Activated CD4-positive, alpha-beta T cell treated with anti-CD3 and anti-CD28 coated beads, Interleukin-2, amount 50 U/mL, for 16 hours (primary cell): Measurements from ENCODE around the gene COL5A1.
A peak's percentile ranks its signal among the peaks of the same experiment; 100 is the strongest.

Experiments
- DNase-seq: peaks from one replicate; pipeline ENCODE4 v3.0.0-alpha.2; 2020

The COL5A1 gene

DNA sequence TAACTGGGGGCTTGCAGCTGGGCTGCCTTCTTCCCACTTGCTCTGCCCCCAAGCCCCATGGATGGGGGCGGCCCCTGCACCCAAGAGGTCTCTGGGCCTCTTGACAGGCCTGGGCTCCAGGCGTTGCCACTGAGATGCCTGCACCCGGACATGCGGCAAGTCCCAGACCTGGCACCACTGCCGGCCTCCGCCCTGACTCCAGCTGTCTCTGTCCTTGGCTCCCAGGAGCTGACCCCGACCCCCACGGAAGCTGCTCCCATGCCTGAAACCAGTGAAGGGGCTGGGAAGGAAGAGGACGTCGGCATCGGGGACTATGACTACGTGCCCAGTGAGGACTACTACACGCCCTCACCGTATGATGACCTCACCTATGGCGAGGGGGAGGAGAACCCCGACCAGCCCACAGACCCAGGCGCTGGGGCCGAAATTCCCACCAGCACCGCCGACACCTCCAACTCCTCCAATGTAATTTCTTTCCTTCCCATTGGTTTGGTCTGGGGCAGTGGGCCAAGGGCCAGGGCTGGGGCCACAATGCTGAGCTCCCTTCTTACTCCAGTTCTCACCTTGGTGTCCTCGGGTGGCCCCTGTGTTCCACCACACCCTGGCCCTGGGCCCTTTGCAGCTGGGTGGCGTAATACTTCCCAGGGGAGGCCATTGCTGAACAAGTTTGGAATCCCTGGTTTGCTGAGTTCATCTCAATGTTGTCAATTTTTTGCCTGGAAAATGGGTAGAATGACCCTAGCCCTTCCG, 88.6 kb downstream of the COL5A1 start:
- DNase-seq, result no peak

DNA sequence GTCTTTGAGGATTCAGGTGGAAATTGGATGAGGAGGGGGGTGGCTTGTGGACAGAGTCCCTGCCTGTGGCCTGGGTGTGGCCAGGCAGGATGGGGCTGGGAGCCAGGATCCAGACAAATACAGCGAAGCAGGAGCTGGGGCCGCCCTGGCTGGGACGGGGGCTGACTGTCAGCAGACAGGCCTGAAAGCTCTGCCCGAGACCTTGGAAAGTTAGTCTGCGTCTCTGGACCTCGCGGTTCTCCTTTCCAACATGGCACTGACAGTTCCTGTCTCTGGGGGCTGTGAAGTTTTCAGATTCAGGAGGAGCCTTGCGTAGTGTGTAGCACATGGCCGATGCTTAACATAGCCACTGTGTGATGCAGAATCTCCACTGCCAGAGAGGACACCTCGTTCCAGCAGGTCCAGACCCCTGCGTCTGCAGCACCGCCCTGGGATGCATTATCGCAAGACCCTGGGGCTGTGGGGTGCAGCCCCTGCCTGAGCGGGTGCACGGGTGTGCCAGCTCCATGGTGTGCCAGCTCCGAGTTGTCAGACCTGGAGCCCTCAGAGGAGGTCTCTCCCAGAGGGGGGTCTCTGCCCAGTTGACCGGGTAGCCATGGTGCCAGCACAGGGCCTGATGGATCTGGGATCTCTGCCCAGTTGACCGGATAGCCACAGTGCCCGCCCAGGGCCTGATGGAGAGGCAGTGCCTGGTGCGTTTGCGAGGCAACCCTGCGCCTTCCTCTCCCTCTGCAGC, 89.3 kb downstream of the COL5A1 start:
- DNase-seq, result no peak

DNA sequence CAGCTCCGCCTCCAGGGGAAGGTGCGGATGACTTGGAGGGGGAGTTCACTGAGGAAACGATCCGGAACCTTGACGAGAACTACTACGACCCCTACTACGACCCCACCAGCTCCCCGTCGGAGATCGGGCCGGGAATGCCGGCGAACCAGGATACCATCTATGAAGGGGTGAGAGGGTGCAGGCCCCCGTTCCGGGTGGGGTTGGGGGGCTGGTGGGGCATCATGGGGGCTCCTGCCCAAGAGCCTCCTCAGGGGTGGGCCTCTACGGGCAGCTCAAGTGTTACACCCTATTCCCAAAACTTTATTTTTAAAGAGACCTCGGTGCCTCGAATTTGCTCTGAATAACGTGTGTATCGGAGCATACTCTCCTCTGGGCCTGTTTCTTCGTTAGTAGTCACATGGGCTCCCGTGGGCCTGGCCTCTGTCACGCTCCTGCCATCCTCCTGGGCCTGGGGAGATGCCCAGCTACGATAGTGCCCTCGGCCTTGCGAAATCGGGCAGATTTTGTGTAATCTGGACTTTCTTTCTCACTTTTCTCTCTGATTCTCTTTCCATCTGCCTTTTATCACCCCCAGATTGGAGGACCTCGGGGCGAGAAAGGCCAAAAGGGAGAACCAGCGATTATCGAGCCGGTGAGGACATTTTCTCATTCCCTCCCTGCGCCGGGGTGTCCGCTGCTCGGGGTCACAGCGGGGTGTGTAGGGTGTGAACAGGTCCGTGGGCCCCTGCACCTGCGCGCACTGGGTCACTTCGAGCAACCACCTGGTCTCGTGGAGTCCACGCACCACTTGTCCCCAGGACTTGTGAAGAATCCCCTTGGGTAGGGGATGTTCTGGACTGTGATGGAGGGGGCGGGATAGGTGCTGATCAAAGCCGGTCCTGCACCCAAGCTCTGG, 90.1 kb downstream of the COL5A1 start:
- no peak for DNase-seq

DNA sequence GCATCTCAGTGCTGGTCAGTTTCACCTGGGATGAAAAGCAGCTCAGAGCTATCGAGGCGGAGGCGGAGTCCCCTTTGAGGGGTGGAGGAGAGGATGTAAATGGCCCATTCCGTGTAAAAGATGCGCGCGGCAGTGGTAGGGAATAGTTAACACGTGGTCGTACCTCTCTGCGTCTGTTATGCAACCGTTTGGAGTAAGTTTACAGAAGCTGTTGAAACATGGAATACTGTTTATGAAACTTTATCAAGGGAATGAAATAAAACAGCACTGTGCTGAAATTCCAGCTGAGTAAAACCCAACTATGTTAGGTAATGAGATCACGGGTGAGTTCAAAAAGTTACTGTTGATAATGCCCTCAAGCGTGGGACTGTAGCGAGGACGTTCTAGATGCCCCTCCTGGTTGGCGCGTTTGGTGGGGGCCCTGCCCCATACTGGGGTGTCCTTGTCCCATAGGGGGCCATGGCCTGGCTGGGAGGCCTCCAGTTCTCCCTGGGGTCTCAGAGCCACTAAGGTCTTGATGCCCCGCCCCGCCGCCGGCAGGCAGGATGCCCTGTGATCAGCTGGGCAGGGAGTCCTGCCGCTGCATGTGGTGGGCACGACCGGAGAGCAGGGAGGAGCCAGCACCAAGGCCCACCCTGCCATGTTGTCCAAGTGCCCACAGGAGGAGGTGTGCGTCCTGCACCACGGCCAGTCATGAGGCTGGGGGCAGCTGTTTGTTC, 90.9 kb downstream of the COL5A1 start:
- no peak for DNase-seq

DNA sequence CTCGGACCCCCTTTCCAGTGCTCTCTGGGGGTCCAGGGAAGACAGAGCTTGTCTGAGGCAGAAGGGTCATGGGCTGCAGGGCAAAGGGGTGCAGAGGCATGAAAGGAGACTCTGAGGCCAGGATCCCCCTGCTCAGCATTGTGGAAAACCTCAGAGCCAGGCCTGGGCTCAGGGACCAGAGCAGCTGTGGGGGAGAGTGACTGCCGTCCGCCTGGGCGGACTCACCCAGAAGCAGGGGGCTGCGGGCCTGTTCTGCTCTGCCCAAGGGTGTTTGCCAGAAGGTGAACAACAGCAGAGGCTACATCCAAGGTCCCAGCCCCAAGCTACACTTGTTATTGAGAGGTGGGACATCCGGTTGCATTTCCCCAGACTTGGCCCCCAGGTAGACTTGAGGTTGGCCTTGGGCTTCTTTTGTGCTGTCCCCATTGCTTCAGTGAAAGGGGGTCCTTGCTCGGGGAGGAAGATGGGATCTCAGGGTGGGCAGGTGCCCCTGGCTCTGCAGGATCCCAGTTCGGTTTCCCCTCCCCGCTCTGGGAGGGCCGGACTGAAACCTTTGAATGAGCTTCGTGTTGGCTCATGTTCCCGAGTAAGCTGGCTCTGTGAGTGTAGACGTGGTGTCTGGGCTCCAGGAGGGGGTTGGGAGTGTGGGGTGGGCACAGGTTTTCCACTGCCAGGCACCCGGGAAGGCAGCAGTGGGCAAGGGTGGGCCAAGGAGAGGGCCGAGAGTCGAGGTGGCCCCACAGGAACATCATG, 92.1 kb downstream of the COL5A1 start:
- DNase-seq, result no peak

DNA sequence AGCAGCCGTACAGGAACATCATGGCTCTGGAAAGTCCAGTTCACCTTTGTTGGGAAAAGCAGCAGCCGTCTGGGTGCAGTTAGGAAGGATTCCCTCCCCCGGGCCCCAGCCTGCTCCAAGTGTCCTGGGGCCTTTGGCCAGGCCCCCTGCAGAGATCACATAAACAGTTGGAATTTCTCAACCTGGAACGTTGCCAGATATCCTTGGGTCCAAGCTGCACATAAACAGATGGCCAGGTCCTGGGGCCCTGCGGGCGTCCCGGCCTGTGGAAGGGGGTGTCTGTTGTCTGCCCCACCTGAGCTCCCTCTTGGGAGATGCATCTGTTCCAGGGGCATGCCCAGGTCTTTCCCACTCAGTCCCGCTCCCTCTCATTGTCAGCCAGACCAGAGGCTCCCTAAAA, 92.7 kb downstream of the COL5A1 start:
- no peak for DNase-seq

DNA sequence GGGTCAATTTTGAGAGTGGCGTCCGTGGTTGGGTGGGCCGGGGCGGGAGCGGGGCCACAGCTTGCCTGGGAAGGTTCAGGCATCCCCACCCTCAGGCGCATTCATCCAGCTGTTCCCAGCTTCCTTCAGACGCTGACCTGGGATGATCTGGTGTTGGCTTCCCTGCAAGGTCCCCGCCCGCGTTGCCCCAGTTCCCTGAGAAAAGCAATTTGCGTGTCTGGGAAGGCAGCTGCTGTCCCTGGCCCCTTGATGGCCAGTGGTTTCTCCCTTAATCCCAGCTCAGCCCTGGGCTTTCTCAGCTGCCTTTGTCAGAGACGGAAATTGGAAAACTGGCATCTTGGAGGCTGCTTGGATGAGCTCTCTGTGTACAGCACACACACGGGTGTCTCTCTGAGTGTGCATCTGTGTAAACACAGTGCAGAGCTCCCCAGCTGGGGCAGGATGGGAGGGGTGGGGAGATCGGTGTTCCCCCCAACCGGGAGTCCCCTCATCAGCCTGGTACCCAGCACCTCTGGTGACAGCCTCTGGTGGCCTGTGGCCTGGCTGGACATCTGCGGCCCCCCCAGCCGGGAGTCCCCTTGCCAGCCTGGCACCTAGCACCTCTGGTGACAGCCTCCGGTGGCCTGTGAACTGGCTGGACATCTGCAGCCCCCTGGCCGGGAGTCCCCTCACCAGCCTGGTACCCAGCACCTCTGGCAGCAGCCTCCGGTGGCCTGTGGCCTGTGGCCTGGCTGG, 94.0 kb downstream of the COL5A1 start:
- DNase-seq, result no peak

DNA sequence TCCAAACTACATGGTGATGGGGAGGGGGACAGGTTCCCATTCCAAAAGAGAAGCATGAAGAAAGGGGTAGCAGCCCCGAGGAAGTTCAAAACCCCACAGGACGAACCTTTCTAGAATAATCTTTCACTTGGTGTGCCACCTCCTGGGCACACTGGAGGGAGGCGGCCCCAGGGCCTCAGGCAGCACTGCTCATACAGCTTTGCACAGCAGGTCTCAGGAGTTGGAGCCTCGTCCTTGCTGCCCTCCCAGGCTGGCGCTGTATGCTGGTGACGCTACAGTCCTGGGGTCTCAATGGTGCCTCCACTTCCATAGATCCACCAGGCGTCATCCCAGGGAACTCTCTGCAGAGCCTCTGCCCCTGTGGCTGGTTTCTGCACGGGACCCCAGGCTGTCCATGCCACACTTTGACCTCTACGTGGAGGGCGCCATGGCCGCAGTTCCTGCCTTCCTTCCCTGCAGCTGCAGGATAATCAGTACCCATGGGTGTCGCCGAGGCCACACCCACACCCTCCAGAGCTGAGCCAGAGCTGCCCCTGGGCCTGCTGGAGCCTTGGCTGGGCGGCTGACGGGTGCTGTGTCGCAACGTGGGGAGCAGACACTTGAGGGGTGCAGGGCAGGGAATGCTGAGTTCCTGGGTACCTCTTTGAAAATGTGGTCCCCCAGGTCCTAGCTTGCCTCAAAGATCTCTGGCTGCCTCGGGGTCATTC, 95.3 kb downstream of the COL5A1 start:
- no peak for DNase-seq

DNA sequence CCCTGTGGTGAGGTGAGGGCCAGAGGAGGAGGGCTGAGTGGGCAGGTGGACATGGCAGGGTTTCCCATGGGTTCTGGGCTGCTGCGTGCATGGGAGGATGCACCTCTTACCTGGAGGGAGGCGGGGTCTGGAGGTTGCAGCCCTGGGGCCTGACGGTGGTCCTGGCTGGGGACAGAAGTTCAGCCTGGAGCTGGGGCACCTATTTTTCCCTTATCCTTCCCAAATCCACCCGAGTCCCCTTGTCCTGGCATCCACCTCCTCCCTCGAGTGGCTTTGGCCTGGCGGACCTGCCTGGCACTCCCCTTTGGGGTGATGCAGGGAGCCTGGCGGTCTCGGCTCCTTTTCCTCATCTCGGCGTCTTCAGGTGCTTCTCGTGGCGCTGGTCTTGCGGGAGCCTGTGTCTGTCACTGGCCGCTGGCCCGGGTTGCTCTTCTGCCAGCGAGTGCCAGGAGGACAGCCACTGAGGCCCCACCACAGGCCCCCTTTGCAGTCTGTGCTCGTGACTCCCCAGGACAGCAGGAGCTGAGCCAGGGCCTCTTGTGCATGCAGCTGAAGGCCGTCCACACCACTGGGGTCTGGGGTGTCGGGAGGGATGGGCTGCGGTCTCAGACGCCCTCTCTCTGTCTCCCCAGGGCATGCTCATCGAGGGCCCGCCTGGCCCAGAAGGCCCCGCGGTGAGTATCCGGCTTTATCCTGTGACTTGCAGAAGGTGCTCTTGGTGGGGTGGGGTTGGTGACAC, 96.4 kb downstream of the COL5A1 start:
- no peak for DNase-seq

DNA sequence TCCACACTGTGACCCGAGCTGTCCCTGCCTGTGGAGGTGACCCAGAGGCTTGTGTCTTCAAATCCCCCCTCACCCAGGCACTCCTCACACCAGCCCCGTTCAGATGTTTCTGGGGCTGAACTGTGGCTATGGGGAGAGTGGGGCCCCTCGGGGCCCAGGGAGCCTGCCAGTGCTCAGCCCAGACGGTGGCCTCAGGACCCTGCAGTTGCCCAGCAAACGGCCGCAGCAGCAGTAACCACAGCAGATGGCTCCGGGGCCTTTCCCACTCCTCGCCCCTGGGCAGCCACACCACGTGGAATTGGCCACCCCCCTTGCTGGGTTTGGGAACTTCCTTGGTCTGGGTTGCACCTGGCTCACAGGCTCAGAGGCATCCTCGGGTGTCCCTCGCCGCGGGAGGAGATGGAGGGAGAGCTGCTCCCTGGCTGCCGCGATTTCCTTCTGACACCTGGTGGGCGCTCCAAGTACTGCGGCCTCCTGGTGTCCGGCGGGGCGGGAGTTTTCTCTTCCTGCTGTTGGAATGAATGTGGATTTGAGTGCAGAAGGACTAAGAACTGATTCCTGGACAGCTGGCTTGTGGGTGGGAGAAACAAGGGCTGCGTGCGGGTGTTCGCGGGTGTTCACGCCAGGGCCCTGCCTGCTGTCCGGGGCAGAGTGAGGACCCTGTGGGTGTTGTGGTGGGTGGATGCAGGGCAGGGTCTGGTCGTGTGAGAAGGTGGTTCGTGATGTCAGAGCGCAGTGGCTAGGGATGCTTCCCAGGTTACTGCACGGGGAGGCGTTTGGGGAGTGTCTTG, 97.5 kb downstream of the COL5A1 start:
- DNase-seq, result peak; percentile 20

DNA sequence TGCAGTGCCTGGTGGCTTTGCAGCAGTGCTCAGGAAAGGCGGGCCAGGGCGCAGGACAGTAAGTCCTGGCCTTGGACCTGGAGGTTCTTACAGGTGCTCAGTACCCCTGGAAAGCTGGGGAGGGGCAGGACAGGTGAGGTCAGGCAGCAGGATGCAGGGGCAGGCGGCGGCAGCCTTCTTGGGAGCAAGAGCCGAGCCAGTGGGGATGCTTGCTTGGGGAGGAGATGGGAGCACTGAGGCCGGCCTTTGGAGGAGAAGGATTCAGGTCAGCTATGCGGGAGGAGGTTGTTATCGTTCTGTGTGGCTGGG, 98.0 kb downstream of the COL5A1 start:
- no peak for DNase-seq

DNA sequence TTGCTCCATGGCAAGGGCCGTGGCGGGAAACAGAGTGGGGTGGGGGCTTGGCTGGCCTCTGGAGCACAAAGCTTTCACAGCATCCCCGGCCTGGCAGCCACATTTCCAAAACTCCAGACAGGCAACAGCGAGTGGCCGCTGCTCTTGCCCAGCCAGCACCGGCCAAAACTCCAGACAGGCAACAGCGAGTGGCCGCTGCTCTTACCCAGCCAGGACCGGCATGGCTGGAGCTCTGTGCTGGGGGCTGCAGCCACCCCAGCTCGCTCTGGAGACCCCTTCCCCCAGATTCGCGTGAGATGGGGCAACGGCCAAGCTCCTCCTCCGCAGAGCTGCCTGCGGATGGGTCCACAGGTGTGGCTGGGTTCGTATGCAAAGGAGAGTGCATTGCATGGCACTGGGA, 98.5 kb downstream of the COL5A1 start:
- DNase-seq, result no peak

DNA sequence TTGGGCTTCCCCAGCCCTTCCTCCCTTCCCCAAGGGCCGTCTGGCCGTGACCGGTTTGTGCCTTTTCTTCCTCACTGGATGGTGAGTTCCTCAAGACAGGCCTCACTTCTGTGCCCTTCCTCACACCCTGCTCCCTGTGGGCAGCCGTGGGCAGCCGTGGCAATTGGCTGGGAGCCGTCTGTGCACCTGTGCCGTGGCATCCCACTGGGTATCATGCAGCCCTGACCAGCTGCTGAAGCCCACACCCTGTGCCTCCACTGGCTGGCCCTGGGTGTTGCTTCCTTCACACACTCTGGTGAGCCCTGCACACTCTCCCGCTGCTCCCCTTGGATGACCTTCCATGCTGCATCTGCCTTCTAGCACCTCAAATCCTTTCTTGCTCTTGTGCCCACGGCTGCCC, 100.2 kb downstream of the COL5A1 start:
- no peak for DNase-seq

DNA sequence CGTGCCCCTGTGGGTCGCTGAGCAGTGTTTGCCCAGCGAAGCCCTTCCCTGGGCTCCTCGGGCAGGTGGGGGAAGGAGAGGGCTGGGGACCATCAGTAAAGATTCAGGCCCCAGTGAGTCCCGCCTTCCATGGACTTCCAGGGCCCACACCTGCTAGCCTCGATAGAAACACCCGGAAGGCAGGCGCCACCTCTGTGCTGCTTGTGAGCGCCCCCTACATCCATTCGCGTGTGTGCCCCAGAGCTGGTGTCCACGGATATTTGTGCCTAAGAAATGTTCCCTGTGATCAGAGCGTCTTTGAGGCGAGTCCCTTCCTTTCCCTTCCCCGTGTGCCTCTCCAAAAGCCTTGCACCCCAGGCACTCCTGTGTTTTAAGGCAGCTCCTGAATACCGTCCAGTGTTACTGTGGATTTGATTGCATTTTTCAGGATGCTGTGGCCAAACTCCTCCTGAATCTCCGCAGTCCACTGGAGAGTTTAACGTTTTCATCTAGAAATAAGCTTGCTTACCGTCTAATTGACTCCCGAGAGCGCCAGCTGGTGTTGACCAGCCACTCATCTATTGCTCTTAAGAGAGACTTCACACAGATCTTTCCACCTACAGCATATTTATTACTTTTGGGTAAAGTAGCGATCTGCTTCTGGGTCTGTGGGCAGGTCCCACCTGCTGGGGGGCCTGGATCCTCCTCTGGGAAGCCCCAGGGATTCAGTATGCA, 101.4 kb downstream of the COL5A1 start:
- no peak for DNase-seq

DNA sequence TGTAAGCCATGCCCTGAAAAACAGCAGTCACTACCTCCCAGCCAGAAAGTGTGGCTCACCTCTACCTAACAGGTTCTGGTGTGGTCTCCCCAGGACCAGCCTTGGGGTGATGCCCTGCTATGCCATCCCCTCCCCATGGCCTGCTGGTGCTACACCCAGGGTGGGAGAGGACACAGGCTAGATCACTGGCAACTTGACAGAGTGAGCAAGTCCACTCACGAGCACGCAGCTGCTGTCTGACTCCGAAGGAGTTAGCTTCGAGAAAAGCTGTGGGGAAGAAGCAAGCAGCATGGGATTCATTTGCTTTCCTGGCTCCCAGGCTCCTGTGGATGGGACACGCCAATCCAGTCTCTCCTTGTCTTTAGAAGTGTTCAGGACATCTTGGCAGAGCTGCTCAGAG, 102.2 kb downstream of the COL5A1 start:
- no peak for DNase-seq

DNA sequence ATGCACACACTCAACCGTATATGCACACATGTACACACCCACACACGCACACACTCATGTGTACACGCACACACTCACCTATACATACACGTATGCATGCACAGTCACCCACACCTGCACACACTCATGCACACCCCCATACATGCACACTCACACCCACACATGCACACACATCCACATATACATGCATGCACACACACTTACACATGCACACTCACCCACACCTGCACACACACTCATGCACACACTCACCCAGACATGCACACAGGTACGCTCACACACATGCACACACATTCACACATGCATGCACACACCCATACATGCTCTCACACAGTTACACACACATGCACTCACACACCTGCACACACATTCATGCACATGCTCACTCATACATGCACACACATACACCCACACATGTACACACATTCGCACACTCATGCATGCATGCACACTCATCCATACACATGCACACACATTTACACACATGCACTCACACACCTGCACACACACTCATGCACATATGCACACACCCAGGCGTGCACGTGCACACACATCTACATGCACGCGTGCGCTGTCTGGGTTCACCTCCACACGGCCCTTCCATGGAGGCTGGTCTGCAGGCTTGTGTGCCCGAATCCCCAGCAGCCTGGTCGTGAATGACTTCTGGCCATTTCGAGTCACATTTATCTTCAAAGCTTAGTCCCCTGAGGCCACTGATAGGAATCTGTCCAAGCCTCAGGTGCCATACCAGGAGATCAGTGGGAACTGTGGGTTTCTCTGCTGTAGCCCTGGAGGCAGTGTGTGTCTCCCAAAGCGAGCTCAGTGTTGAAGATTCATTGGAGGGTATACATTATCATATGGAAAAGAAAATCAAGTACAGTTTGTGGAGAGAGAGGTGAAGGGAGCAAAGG, 103.0 kb downstream of the COL5A1 start:
- no peak for DNase-seq

DNA sequence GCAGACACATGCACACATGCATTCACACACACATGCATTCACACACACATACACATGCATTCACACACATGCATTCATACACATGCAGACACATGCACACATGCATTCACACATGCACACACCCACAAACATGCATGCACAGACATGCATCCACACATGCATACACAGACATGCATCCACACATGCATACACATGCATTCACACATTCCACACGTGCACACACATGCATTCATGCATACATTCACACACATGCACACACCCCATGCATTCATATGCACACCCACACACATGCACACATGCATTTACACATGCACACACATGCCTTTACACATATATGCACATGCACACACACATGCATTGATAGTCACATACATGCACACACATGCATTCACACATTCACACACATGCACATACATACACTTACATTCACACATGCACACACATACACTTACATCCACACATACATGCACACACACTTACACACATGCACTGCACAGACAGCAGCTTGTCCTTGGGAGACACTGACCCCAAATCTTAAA, 106.4 kb downstream of the COL5A1 start:
- no peak for DNase-seq
